Stimulated activated memory B cell treated with anti-CD40 and anti-IgM and Interleukin-4, amounts not matched to agents 10 μg/mL and 1 μg/mL and 100 μg/mL, for 72 hours (primary cell): Measurements from ENCODE around the gene PCDHA1.

Experiments
- ATAC-seq: fragments of 150-1000 bp; cut with Tn5 transposase; 2 replicates; pipeline ENCODE4 v1.10.0; 2021
- H3K27ac Mint-ChIP-seq: one replicate; pipeline ENCODE4 v1.8.0; 2022; ENCODE audit warnings: mild to moderate bottlenecking, mixed read lengths
- H3K27me3 Mint-ChIP-seq: one replicate; pipeline ENCODE4 v1.8.0; 2022; ENCODE audit warnings: mixed read lengths
- H3K36me3 Mint-ChIP-seq: one replicate; pipeline ENCODE4 v1.8.0; 2022; ENCODE audit warnings: mixed read lengths
- H3K4me1 Mint-ChIP-seq: one replicate; pipeline ENCODE4 v1.8.0; 2022; ENCODE audit warnings: mixed read lengths
- H3K4me3 Mint-ChIP-seq: one replicate; pipeline ENCODE4 v1.8.0; 2022; ENCODE audit warnings: mild to moderate bottlenecking, moderate library complexity, mixed read lengths
- H3K9me3 Mint-ChIP-seq: one replicate; pipeline ENCODE4 v1.8.0; 2022; ENCODE audit warnings: mixed read lengths

The PCDHA1 gene

DNA sequence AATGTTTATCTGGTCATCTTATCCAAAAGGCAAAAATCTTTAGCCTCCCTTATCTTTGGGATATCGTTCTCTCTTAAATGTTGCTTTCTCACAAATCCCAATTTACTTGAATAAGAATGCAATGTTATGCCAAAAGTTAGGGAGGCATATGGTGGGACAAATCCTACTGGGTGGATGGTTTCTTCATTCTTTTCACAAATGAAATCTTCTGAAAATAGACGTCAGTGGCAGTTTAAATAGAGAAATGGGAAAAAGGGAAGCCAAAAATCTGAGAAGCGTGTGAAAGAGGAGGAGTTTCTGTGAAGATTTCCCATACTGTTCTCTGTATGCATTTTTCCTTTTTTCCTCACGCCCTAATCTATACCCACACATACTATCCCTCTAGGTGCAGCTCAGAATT lies 137.7 kb downstream of the PCDHA1 start:
- H3K36me3 Mint-ChIP-seq, result no peaks in the 10 kb centered on the region
- no peak for ATAC-seq
- H3K27me3 Mint-ChIP-seq, result peaks cover 22% of the 10 kb centered on the region
- peaks cover 8% of the 10 kb centered on the region for H3K9me3 Mint-ChIP-seq
- no peak overlapping the region for H3K27ac Mint-ChIP-seq
- no peak overlapping the region for H3K4me3 Mint-ChIP-seq
- H3K4me1 Mint-ChIP-seq, result no peaks in the 10 kb centered on the region

DNA sequence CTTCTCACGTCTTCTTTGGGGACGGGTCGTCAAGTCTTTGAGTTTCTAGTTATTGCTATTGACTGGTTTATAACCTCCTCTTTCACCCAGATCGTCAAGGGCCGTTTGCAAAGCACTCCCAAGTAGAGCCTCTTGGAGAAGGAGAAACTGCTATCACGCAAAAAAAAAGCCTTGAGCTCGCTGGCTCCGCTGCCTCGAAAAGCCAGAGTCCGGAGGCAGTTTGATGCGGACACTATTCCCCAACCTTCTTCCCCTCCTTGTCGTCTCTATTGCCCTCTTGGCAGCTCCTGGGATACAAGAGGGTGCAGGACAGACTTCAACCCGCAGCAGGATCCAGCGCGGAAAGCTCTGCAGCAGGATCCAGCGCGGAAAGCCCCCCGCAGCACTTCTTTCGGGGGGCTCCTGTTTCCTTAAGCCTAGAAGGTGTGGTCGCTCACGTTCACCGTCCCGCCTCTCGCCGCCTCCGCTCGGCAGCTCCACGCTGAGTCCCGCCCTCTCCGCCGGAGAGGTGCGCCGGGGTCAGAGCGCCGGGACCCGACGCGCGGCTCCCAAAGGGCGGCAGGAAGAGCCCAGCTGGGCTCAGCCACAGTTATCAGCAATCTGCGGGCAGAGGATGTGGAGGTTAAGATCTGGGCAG lies 140.0 kb downstream of the PCDHA1 start, which contains the start of gene PCDHAC1:
TSS of gene PCDHAC1 (plus strand) at position 494 of the 637 bp plus-strand sequence. CDS start 594 bp downstream, outside the sequence.
- Mint-ChIP-seq H3K27ac (no peak within 1 kb of the TSS), H3K9me3 (peaks cover 8% of the 10 kb centered on the region), H3K27me3 (peaks cover 38% of the 10 kb centered on the region), H3K36me3 (no peaks in the 10 kb centered on the region), H3K4me3 (peak within 1 kb of the TSS; percentile 31), H3K4me1 (no peaks in the 10 kb centered on the region)
- ATAC-seq, result no peak

DNA sequence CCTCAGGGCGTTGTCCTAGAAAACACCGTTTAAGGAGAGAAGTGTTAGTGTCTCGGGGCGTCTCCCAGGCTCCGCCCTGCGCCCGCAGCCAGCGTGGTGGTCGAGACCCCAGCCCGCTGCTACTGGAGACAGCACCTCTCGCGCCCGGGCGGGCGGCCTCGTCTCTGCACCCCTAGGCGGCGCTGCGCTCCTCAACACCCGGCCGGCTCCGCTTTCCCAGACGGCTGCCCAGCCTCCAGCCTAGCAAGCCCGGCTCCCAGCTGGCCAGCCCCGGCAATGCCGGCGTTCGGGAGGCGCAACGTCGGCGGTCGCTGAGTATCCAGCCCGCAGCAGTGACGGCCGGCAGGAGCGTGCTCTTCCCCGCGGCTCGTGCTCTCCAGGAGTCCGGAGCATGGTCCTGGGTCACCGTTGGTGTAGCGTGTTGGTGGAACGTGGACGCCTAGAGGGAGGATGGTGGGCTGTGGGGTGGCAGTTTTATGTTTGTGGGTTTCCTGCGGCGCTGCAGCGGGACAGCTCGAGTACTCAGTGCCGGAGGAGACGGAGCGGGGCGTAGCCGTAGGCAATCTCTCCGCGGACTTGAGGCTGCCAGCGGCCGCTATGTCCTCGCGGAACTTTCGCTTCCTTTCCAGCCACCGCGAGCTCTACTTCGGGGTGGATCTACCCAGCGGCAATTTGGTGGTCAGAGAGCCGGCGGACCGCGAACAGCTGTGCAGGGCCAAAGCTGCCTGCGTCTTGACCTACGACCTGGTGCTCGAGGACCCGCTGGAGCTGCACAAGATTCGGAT lies 140.7 kb downstream of the PCDHA1 start:
- Mint-ChIP-seq H3K27me3 (peaks cover 44% of the 10 kb centered on the region), H3K4me3 (peak overlapping the region; percentile 31), H3K9me3 (peaks cover 8% of the 10 kb centered on the region), H3K36me3 (no peaks in the 10 kb centered on the region), H3K27ac (no peak overlapping the region), H3K4me1 (no peaks in the 10 kb centered on the region)
- no peak for ATAC-seq

DNA sequence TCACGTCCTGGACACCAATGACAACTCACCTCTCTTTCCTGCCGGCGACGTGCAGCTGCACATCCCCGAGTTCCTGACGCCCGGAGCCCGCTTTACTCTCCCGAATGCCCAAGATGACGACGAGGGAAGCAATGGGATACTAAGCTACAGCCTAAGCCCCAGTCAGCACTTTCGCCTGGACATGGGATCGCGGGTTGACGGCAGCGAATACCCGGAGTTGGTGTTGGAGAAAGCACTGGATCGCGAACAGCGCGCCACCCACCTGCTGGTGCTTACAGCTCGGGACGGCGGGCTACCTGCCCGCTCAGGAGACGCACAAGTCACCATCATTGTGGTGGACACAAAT lies 141.3 kb downstream of the PCDHA1 start:
- Mint-ChIP-seq H3K9me3 (peaks cover 8% of the 10 kb centered on the region), H3K4me1 (no peaks in the 10 kb centered on the region), H3K4me3 (no peak overlapping the region), H3K36me3 (no peaks in the 10 kb centered on the region), H3K27ac (no peak overlapping the region), H3K27me3 (peaks cover 44% of the 10 kb centered on the region)
- ATAC-seq, result no peak

DNA sequence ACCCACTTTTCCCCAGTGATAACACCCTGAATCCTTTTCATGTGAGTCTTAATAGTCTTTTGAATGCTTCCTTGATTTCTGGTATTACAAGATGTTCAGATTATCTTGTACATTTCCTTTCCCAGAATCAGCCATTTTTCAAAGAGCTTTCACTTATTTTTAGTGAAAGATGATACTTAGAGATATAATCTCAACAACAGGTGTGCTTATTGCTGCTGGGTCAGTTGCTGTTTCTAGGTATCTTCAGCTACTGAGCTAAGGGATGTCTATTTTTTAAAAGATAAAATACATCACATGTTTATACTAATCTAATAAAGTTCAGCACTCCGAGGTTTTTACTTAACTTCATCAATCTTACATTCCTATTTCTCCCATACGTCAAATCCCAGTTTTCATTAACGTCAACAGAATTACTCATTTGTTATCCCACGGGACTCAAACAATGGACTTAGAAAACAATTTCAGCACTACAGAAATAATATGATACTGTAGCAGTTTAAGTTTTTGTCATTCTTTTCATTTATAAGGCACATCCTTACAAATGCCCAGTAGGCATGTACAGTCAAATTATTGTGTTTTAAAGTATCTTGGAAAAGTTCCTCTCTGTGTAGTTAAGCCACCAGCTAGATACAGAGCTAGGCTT lies 149.1 kb downstream of the PCDHA1 start:
- no peaks in the 10 kb centered on the region for H3K4me1 Mint-ChIP-seq
- H3K27me3 Mint-ChIP-seq, result peaks cover 7% of the 10 kb centered on the region
- ATAC-seq, result no peak
- H3K9me3 Mint-ChIP-seq, result no peaks in the 10 kb centered on the region
- no peaks in the 10 kb centered on the region for H3K36me3 Mint-ChIP-seq
- H3K27ac Mint-ChIP-seq, result no peak overlapping the region
- H3K4me3 Mint-ChIP-seq, result no peak overlapping the region

DNA sequence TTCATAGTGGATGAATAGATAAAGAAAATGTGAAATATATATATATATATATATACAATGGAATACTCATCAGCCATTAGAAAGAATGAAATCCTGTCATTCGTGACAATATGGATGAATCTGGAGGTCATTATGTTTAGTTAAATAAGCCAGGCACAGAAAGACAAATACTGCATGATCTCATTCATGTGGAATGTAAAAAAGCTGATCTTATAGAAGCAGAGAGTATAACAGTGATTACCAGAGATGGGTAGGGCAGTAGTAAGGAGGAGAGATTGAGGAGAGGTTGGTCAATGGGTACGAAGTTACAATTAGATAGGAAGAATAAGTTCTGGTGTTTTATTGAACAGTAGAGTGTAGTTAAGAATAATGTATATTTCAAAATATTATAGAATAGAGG lies 160.6 kb downstream of the PCDHA1 start:
- Mint-ChIP-seq H3K4me3 (no peak overlapping the region), H3K9me3 (peaks cover 16% of the 10 kb centered on the region), H3K36me3 (no peaks in the 10 kb centered on the region), H3K27ac (no peak overlapping the region), H3K27me3 (peaks cover 5% of the 10 kb centered on the region), H3K4me1 (no peaks in the 10 kb centered on the region)
- ATAC-seq, result no peak

DNA sequence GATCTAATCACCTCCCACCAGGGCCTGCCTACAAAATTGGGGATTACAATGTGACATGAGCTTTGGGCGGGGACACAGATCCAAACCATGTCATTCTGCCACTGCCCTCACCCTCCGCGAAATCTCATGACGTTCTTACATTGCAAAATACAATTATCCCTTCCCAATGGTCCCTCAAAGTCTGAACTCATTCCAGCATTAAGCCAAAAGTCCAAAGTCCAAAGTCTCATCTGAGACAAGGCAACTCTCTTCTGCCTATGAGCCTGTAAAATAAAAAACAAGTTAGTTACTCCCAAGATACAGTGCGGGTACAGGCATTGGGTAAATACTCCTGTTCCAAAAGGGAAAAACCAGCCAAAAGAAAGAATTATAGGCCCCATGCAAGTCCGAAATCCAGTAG lies 165.7 kb downstream of the PCDHA1 start:
- H3K9me3 Mint-ChIP-seq, result peaks cover 11% of the 10 kb centered on the region
- peaks cover 13% of the 10 kb centered on the region for H3K27me3 Mint-ChIP-seq
- ATAC-seq, result no peak
- no peaks in the 10 kb centered on the region for H3K4me1 Mint-ChIP-seq
- H3K27ac Mint-ChIP-seq, result no peak overlapping the region
- no peak overlapping the region for H3K4me3 Mint-ChIP-seq
- no peaks in the 10 kb centered on the region for H3K36me3 Mint-ChIP-seq

DNA sequence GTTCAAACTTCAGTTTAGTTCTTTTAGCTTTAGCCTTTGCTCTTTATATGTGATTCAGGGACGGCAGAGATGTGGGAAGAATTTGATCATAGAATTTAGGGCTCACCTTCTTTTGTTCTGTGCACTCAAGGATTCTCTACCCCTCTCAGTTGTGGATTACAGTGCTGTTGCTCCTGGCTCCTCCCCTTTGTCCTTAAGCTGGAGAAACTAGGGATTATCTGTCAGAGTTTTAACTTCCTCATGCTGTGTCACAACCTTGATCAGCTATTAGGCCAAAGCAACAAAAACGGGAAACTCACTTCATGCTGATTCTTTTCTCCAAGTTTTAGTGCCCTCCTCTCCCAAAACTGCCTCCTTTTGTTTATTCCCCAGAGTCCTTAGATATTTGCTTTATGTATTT lies 167.3 kb downstream of the PCDHA1 start:
- Mint-ChIP-seq H3K9me3 (peaks cover 10% of the 10 kb centered on the region), H3K27ac (no peak overlapping the region), H3K4me1 (no peaks in the 10 kb centered on the region), H3K36me3 (no peaks in the 10 kb centered on the region), H3K27me3 (peaks cover 13% of the 10 kb centered on the region), H3K4me3 (no peak overlapping the region)
- no peak for ATAC-seq

DNA sequence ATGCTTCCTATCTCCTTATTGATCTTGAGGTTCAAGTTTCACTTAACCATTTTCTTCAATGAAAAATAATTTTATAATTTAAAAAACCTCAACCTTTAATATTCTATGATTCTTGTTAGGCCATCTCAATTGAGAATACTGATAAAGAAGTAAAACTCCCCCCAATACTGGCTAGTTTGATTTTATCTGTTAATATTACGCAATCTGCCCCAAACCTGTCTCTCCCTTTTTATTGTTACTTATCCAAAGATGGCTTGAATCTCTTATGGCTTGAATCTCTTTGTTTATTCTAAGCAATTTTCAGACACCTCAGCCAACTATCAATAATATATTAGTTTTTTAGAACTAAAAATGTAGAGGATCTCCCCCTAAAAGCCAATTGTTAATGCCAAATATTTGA lies 176.2 kb downstream of the PCDHA1 start:
- Mint-ChIP-seq H3K36me3 (no peaks in the 10 kb centered on the region), H3K9me3 (no peaks in the 10 kb centered on the region), H3K27ac (no peak overlapping the region), H3K4me1 (no peaks in the 10 kb centered on the region), H3K4me3 (no peak overlapping the region), H3K27me3 (peaks cover 17% of the 10 kb centered on the region)
- no peak for ATAC-seq

DNA sequence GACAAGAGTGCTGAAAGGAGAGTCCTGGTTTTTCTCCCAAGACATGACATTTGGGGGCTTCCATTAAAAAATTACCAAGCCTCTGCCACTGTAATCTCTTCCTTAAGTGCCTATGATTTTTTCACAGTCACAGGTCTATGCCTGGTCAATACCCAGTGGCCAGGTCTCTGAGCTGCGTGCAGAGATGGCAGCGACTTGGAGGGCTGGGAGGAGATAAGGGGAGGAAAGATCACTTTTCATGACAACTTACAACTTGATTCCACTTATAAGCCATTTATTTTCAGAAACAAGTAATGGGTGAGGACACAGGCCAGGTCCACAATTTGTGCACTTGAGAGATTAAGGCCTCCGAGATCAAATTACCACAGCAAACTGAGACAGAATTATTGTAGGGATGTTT lies 178.4 kb downstream of the PCDHA1 start:
- H3K4me3 Mint-ChIP-seq, result no peak overlapping the region
- peaks cover 30% of the 10 kb centered on the region for H3K27me3 Mint-ChIP-seq
- no peak overlapping the region for H3K27ac Mint-ChIP-seq
- H3K4me1 Mint-ChIP-seq, result no peaks in the 10 kb centered on the region
- H3K9me3 Mint-ChIP-seq, result no peaks in the 10 kb centered on the region
- no peak for ATAC-seq
- no peaks in the 10 kb centered on the region for H3K36me3 Mint-ChIP-seq

DNA sequence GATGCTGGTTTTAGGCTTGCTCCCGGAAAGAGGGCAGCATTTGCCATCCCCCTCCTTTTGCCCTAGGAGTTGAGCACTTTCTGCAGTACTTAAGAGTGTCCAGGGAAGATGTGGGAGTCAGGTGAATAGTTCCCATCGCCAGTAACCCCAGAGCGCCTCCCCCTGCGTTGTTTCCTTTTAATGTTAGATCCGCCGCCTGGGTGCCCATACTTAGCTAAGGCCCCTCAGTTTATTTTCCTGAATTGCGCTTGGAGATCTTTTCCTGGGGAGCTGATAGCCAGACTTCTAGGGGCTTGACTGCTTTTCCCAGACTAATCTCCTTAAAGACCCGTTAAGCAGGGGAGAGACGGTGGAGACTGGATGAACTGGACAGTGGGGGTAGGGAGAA lies 180.0 kb downstream of the PCDHA1 start:
- Mint-ChIP-seq H3K36me3 (no peaks in the 10 kb centered on the region), H3K27ac (no peak overlapping the region), H3K9me3 (no peaks in the 10 kb centered on the region), H3K27me3 (peaks cover 30% of the 10 kb centered on the region), H3K4me1 (no peaks in the 10 kb centered on the region), H3K4me3 (no peak overlapping the region)
- no peak for ATAC-seq

DNA sequence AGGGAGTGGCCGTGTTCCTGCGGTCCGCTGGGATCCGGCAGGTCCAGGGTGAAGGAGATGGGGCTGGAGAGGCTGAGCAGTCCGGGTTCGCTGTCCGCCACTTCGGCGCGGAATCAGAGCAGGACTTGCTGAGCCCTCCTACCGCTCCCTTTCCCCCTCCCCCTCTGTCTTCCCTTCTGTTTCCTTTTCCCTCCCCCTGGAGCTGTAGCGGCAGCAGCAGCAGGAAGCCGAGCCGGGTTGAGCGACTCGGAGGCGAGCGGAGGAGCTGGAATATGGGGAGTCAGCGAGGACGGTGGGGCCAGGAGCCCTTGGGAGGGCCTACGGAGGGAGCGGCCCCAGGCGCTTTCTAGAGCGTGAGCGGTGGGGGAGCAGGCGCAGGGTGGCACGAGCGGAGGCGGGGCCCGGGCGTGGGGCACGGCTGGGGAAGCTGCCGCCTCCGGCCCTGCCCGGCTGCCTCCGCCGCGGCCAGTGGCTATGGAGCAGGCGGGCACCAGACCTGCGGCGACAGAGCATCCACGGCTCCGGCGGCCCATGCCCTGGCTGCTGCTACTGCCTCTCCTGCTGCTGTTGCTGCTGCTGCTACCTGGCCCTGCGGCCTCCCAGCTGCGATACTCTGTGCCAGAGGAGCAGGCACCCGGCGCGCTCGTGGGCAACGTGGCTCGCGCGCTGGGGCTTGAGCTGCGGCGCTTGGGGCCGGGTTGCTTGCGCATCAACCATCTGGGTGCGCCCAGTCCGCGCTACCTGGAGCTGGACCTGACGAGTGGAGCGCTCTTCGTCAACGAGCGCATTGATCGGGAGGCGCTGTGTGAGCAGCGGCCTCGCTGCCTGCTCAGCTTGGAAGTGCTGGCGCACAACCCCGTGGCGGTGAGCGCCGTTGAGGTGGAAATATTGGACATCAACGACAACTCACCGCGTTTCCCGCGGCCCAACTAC lies 180.6 kb downstream of the PCDHA1 start, which contains the start of gene PCDHAC2:
TSS of gene PCDHAC2 (plus strand) at position 184 of the 933 bp plus-strand sequence. CDS start at position 475, 291 bp downstream.
- no peaks in the 10 kb centered on the region for H3K9me3 Mint-ChIP-seq
- H3K27me3 Mint-ChIP-seq, result peaks cover 30% of the 10 kb centered on the region
- no peak within 1 kb of the TSS for H3K27ac Mint-ChIP-seq
- no peak for ATAC-seq
- H3K36me3 Mint-ChIP-seq, result no peaks in the 10 kb centered on the region
- H3K4me1 Mint-ChIP-seq, result no peaks in the 10 kb centered on the region
- H3K4me3 Mint-ChIP-seq, result no peak within 1 kb of the TSS

DNA sequence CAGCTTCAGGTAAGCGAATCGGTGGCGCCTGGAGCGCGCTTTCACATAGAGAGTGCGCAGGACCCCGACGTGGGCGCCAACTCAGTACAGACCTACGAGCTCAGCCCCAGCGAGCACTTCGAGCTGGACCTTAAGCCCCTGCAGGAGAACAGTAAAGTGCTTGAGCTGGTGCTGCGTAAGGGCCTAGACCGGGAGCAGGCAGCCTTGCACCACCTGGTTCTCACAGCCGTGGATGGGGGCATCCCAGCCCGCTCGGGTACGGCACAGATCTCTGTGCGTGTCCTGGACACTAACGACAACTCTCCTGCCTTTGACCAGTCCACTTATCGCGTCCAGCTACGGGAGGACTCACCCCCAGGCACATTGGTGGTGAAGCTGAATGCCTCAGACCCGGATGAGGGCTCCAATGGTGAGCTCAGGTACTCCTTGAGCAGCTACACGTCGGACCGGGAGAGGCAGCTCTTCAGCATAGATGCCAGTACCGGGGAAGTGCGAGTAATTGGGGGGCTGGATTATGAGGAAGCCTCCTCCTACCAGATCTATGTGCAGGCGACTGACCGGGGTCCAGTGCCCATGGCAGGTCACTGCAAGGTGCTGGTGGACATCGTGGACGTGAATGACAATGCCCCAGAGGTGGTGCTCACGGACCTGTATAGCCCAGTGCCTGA lies 181.4 kb downstream of the PCDHA1 start:
- H3K36me3 Mint-ChIP-seq, result no peaks in the 10 kb centered on the region
- H3K4me3 Mint-ChIP-seq, result no peak overlapping the region
- no peaks in the 10 kb centered on the region for H3K4me1 Mint-ChIP-seq
- peaks cover 30% of the 10 kb centered on the region for H3K27me3 Mint-ChIP-seq
- no peak for ATAC-seq
- no peaks in the 10 kb centered on the region for H3K9me3 Mint-ChIP-seq
- no peak overlapping the region for H3K27ac Mint-ChIP-seq

DNA sequence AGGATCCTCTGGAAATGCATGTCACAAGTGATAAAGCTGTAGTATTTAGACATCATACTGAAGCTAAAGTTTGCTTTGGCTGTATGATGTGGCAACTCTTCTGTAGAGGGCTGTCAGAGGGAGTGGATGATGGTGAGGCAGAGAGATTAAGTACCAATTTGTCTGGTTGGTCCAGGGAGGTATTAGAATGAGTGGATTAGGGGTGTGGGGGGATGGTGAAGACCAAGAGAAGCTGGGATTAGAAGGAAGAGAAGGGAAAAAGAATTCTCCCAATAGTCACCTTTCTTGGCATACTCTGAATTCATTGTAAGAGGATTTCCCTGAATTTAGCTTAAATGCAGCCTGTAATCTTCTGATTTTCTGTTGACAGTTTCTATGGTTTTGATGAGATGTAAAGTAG lies 183.9 kb downstream of the PCDHA1 start:
- no peak overlapping the region for H3K27ac Mint-ChIP-seq
- H3K27me3 Mint-ChIP-seq, result peaks cover 32% of the 10 kb centered on the region
- H3K4me1 Mint-ChIP-seq, result no peaks in the 10 kb centered on the region
- no peaks in the 10 kb centered on the region for H3K9me3 Mint-ChIP-seq
- ATAC-seq, result no peak
- no peak overlapping the region for H3K4me3 Mint-ChIP-seq
- no peaks in the 10 kb centered on the region for H3K36me3 Mint-ChIP-seq
